Mucosa of stomach (tissue), 1 donor: ENCODE data around the gene C19orf85.

Experiments used
- H3K27me3 ChIP-seq: one replicate; pipeline ENCODE4 v1.7.0; 2013; ENCODE audit warnings: mild to moderate bottlenecking, low read length; ENCODE audit not compliant: control insufficient read depth, insufficient read depth
- H3K36me3 ChIP-seq: one replicate; pipeline ENCODE4 v1.7.0; 2013; ENCODE audit warnings: low read length; ENCODE audit not compliant: control insufficient read depth, insufficient read depth
- H3K4me1 ChIP-seq: one replicate; pipeline ENCODE4 v1.7.0; 2013; ENCODE audit warnings: mild to moderate bottlenecking, low read length; ENCODE audit not compliant: control insufficient read depth, insufficient read depth
- H3K4me3 ChIP-seq: one replicate; pipeline ENCODE4 v1.7.0; 2013; ENCODE audit warnings: low read length
- H3K9ac ChIP-seq: one replicate; pipeline ENCODE4 v1.7.0; 2013; ENCODE audit warnings: mild to moderate bottlenecking, low read length, moderate library complexity
- H3K9me3 ChIP-seq: one replicate; pipeline ENCODE4 v1.7.0; 2013; ENCODE audit warnings: mild to moderate bottlenecking, low read length, moderate library complexity; ENCODE audit not compliant: control insufficient read depth
- donor health status: Pancreatic carcinoma.

The C19orf85 gene

DNA sequence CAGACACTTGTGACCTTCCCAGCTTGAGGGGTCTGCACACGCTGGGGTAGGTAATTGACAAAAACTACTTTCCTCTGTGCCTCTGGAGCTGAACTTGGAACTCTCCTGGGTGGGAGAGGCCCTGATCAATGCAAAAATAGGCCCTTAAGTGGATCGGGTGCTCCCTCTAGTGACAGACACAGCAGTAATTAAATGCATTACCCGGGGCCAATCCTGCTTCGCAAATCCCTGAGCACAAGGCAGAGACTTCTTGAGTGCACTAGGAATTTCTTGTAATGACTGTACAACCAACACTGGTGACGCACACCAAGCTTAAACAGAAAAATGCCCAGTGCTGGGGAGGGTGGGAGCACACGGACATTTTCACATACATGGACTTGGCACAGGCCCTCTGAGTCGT is 46.4 kb downstream of the C19orf85 start:
- H3K27me3 ChIP-seq, result no peaks in the 10 kb centered on the region
- no peaks in the 10 kb centered on the region for H3K4me1 ChIP-seq
- no peaks in the 10 kb centered on the region for H3K36me3 ChIP-seq
- no peak overlapping the region for H3K9ac ChIP-seq
- H3K9me3 ChIP-seq, result no peaks in the 10 kb centered on the region
- no peak overlapping the region for H3K4me3 ChIP-seq
